GM04503 (cell line): Measurements from ENCODE around the gene ERMP1.
"Not testable (repeated sequence)": the region's sequence is repeated elsewhere in the genome, so short reads cannot be mapped to it uniquely, and the experiment has no call there.

Experiments
- DNase-seq: peaks from one replicate; pipeline ENCODE4 v3.0.0-alpha.2; 2012; ENCODE audit warnings: low read depth

Gene ERMP1

DNA sequence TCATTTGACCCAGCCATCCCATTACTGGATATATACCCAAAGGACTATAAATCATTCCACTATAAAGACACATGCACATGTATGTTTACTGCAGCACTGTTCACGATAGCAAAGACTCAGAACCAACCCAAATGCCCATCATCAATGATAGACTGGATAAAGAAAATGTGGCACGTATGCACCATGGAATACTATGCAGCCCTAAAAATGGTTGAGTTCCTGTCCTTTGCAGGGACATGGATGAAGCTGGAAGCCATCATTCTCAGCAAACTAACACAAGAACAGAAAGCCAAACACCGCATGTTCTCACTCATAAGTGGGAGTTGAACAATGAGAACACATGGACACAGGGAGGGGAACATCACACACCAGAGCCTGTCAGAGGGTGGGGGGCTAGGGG lies 49.5 kb downstream of the ERMP1 start:
- DNase-seq = not testable (repeated sequence)

DNA sequence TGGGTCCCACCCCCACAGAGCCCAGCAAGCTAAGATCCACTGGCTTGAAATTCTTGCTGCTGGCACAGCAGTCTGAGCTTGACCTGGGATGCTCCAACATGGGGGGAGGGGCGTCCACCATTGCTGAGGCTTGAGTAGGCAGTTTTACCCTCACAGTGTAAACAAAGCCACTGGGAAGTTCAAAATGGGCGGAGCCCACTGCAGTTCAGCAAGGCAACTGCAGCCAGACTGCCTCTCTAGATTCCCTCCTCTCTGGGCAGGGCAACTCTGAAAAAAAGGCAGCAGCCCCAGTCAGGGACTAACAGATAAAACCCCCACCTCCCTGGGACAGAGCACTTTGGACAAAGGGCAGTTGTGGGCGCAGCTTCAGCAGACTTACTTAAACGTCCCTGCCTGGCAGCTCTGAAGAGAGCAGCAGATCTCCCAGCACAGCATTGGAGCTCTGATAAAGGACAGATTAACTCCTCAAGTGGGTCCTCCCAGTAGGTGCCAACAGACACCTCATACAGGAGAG lies 53.2 kb downstream of the ERMP1 start:
- not testable (repeated sequence) for DNase-seq

GRCh38 chr9:5778805-5779204 lies 54.1 kb downstream of the ERMP1 start:
- DNase-seq = no peak

- peak; percentile 22 for DNase-seq
Measured at GRCh38 chr9:5773324-5773999, 59.5 kb downstream of the ERMP1 start.

DNA sequence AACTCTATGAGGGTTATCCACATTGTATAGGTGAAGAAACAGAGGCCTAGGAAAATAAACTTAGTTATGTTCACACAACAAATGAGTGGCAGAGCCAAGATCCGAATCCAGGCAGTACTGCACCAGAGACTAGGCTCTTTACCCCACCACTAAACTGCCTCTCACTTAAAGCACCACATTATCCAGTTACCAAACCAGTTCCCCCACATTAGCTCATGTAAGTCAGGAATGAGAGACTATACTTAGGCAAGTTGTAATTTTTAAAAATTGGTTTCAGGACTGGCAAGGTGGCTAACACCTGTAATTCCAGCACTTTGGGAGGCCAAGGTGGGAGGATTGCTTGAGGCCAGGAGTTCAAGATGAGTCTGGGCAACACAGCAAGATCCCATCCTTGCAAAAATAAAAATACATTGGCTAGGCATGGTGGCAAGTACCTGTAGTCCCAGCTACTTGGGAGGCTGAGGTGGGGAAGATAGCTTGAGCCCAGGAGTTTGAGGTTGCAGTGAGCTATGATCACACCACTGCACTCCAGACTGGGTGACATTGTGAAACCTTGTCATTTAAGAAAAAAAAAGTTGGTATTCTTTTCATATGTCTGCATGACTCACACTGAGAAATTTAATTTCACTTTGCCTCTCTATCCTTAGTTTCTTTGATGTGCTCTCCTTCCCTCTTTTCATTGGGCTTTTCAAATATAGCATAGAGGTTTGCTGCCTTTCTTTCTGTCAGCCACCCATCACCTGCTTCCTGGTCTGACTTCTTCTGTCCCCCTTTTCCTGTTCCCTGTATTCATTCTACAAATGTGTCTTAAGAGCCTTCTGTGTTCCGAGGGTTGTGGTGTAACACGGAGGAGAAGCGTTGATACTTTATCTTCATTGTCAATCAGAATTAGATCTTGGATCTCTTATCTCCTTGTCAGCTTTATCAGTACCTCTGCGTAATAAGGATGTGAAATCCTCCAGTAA lies 64.7 kb downstream of the ERMP1 start:
- no peak for DNase-seq

GRCh38 chr9:5764130-5764868 lies 68.6 kb downstream of the ERMP1 start:
- no peak for DNase-seq

GRCh38 chr9:5762421-5762820 lies 70.5 kb downstream of the ERMP1 start:
- DNase-seq = no peak

- DNase-seq = no peak
Measured at GRCh38 chr9:5760338-5760737, 72.6 kb downstream of the ERMP1 start.

DNA sequence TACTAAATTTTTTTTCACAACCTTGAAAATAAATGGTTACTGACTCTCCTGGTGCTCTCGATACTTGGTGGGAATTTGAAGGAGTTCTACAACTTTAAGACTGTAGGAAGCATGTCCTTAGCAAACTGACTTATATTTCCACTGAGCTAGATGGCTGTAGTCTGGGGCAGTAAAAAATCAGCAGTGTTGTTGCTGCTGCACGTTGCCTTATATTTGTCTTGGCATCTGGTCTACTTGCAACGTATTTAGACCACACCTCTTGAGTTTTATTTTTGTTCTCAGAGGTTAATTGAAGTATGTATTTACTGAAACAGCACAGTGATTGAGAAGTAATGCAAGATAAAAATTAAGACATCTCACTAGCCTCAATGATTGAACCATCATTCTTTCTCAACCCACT lies 76.3 kb downstream of the ERMP1 start:
- DNase-seq = no peak

GRCh38 chr9:5750569-5750968 lies 82.3 kb downstream of the ERMP1 start:
- no peak for DNase-seq

DNA sequence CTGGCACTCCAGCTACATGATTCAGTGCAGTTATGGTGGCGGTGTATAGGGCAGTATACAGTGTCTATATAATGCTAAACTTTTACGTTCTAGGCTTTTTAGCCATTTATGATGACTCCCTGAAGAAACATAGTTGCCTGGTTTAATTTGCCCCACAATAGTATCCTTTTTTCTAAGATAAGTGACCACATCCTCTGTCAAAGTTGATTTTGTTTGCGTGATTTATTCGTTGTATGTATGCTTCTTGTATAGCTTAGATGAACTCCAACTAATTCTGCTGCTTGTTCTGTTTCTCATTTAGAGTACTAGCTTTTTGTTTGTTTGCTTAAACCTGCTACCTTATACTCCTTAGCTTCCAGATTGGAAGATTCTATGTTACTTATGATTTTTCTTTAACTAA lies 83.6 kb downstream of the ERMP1 start:
- no peak for DNase-seq

- DNase-seq = no peak
Measured at GRCh38 chr9:5748438-5748837, 84.5 kb downstream of the ERMP1 start.

GRCh38 chr9:5743109-5743508 lies 89.8 kb downstream of the ERMP1 start:
- no peak for DNase-seq

DNA sequence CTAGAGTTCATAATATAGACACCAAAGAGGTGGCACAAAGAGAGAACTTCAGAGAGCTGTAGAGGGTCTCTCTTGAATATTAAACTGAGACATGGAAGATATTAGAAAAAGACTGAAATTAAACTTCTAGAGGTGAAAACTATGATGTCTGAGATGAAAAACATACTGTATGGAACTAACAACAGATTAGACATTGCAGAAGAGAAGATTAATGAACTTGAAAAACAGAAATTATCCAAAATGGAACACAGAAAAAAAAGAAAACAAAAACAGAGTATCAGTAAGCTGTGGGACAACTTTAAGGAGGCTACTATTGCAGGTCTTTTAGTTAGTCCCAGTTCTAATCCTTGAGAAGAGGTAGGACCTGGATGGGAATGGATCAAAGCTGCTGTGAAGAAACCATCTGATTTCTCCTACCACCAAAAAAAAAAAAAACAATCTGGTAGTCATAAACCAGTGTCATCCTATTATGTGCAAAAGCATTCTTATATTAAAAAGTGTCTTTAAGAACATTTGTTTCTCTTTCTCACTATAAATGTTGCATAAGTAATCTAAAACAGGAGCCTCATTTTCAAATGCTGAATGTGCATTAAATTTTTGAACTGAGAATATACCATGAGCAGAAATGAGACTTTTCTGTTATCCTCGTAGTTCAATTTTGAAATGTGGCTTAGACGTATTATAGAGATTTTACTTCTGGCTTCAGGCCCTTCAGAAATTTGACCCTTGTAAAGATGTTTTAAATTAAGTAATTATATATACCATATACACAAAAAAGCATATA lies 96.2 kb downstream of the ERMP1 start:
- DNase-seq = no peak

GRCh38 chr9:5735072-5735471 lies 97.8 kb downstream of the ERMP1 start:
- DNase-seq = no peak
